CD4-positive, alpha-beta T cell treated with Interleukin-21 for 1 hour (primary cell): ENCODE data around the gene ARHGEF16.

Source experiments
- DNase-seq: peaks from one replicate; pipeline ENCODE4 v3.0.0-alpha.2; 2020

ARHGEF16 gene

GRCh38 chr1:3521426-3521825 is 67.0 kb downstream of the ARHGEF16 start:
- no peak for DNase-seq

DNA sequence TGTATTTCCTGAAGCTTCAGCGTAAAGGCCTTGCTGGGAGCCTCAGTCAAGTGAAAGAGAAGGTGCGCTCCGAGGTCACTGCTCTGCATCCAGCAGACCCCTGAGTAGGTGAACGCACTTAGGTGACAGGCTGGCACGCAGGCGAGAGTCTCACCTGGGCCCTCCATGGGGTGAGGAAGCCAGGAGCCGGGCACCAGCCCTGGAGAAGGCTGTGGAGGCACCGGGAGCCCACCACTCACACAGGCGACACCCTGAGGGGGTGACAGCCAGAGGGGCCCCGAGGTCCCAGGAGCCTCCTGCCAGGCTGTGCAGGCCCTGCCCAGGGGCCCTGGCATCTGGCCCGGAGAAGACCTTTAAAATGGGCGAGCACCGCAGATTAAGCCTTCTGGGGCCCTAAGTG is 67.6 kb downstream of the ARHGEF16 start:
- DNase-seq: no peak

GRCh38 chr1:3522564-3523265 is 68.2 kb downstream of the ARHGEF16 start:
- DNase-seq: no peak

DNA sequence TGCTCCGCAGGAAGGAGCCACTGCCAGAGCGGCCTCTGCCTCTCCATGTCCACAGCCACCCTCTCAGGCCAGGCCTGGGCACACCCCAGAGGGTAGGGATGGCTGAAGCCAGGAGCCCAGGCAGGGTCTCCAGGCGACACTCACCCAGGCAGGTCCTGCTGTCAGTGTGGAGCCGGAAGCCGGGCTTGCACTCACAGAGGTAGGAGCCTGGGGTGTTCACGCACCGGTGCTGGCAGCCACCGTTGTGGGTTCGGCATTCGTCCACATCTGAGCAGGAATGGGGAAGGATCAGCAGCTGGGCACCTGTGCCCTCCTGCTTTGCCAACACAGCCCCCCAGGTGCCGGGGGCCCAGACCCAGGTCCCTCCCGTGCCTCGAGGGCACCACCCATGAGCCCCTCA is 69.5 kb downstream of the ARHGEF16 start:
- no peak for DNase-seq

DNA sequence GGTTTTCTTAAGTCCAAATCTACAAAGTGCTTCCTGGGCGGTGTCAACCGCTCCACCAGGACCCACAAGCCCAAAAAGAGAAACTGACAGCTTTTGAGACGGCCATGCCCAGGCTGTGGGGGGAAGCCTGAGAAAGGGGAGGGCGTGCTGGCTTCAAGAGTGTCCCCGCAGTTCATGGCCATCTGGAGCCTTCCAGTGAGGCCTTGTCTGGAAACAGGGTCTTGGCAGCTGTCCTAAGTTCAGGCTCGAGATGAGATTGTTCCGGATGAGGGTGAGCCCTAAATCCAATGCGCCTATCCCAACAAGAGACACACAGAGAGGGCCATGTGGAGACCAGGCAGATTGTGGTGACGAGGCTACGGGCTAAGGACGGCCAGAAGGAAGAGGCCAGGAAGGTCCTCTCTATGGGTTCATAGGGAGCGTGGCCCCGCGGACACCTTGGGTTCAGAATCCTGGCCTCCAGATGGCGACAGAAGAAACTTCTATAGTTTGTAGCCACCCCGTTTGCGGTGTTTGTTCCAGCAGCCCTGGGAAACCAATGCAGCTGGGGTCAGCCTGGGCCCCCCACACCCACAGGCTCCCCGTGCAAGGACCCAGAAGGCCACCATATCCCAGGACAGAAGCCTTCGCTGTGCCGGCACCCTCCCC is 70.2 kb downstream of the ARHGEF16 start:
- no peak for DNase-seq

- DNase-seq: no peak
These were observed 71.4 kb downstream of the ARHGEF16 start for GRCh38 chr1:3525551-3526482.

- DNase-seq: no peak
These were observed 73.3 kb downstream of the ARHGEF16 start for GRCh38 chr1:3527774-3528173.

DNA sequence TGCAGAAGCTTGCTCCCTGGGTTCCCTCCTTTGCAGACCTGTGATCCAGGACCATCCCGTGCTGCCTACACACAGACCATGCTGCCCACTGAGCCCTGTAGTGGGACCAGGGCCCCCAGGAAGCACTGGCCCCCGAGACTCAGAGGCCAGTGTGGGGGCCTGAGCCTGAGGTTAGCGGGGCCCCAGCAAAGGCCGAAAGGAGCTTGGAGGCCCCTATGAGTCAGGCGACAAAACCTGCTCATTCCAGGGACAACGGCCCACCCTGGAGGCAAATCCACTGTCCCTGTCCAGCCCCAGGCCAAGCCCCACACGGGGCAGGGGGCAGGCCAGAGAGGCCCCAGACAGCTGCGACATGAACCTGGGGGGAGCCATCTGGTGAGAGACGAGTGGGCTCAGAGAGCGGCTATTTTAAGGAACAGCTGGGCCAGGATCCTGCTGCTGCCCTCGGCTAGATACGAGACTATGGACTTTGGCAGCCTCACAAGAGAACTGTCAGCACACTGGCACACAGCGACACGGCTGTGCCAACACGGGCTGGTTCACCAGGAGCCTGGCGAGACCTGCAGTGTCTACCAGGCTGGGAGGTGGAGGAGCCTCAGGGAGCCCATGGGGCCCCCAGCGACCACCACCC is 74.7 kb downstream of the ARHGEF16 start:
- DNase-seq: no peak

DNA sequence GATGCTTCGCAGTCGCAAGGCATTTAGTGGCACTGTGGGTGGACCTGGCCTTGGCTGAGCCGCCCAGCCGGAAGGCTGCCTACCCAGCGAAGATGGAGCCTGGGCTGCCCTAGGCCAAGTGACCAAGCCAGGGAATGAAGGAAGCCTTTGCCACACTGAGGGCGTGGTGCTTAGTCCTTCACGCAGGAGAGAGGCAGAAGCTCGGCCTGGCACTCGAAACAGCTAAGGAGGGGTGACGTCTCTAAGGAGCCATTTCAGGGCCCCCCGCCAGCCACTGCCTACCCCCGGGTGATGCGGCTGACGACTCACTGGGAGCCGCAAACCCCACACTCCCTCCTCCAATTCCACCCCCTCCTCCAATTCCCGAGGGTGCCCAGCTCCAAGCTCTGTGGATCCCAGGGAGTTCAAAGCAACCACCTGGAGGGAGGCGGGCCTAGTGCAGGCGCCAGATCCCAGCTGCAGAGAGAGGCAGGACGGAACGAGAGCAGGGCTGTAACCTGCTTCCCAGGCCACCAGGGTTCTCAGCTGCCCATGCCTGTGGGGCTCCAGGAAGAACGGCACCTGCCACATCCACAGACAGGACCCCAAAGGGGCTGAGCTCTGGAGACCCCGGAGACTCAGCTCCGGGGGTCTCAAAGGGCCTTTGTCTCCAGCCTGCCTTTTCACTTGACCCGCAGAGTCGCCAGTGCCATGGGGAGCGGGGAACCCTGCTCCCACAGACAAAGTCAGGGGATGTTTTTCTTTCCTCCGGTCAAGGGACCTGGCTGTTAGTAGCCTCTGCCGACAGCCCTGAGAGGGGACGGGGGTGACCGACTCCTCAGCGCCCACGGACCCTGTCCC is 75.8 kb downstream of the ARHGEF16 start:
- no peak for DNase-seq
